Skeletal muscle tissue (tissue), 4 donors: ENCODE measurements around the gene PRR30. TPM values are rescaled to one million over a fixed set of nuclear protein-coding genes. Genes with fewer than 3 reads are reported as not detected.

ENCODE experiments used
- H3K27ac ChIP-seq: one replicate; pipeline ENCODE4 v1.7.0; 2013; ENCODE audit warnings: mild to moderate bottlenecking, low read depth, low read length, inconsistent platforms
- H3K27me3 ChIP-seq, 3 donors: one replicate each; pipeline ENCODE4 v1.7.0; 2013; ENCODE audit warnings: low read length in 3 of 3; ENCODE audit not compliant: control insufficient read depth in 3 of 3, insufficient read depth in 3 of 3
- H3K36me3 ChIP-seq, 3 donors: one replicate each; pipeline ENCODE4 v1.7.0; 2013; ENCODE audit warnings: low read length in 3 of 3; ENCODE audit not compliant: control insufficient read depth in 3 of 3, insufficient read depth in 3 of 3
- H3K4me1 ChIP-seq, 3 donors: one replicate each; pipeline ENCODE4 v1.7.0; 2013; ENCODE audit warnings: low read length in 3 of 3, mild to moderate bottlenecking in 3 of 3; ENCODE audit not compliant: control insufficient read depth in 3 of 3, insufficient read depth in 3 of 3
- H3K4me3 ChIP-seq, 3 donors: one replicate each; pipeline ENCODE4 v1.7.0; 2013; ENCODE audit warnings: low read length in 3 of 3
- H3K9ac ChIP-seq, 3 donors: one replicate each; pipeline ENCODE4 v1.7.0; 2013; ENCODE audit warnings: low read length in 3 of 3, mild to moderate bottlenecking in 3 of 3, moderate library complexity in 2 of 3, low read depth in 1 of 3
- H3K9me3 ChIP-seq, 3 donors: one replicate each; pipeline ENCODE4 v1.7.0; 2013; ENCODE audit warnings: low read length in 3 of 3; ENCODE audit not compliant: control insufficient read depth in 3 of 3
- total RNA-seq: library from RNA; depleted of rRNA; stranded (reverse); fragments of >200 nt; gene quantifications from one replicate; pipeline ENCODE4 v1.2.3, GENCODE V29; 2014
- donor health status: Osteomylitis.

PRR30 gene
- total RNA-seq, 1 donor from 2014 or later = not detected

- Histone ChIP-seq H3K36me3 (no peaks in the 10 kb centered on the region), H3K9me3 (no peaks in the 10 kb centered on the region), H3K9ac (no peak overlapping the region), H3K4me3 (no peak overlapping the region), H3K4me1 (no peaks in the 10 kb centered on the region), H3K27ac (no peak overlapping the region), H3K27me3 (no peaks in the 10 kb centered on the region)
Observed at GRCh38 chr2:27143285-27143684, 4.1 kb upstream of the PRR30 start.

- Histone ChIP-seq H3K27me3 (no peaks in the 10 kb centered on the region), H3K9ac (no peak overlapping the region), H3K4me1 (peaks cover 6 to 11% (median 7%) of the 10 kb centered on the region in 3 donors), H3K36me3 (peaks cover 0 to under 1% (median 0%) of the 10 kb centered on the region in 3 donors), H3K9me3 (no peaks in the 10 kb centered on the region), H3K27ac (no peak overlapping the region), H3K4me3 (no peak overlapping the region)
Observed at GRCh38 chr2:27138111-27138510, 1.1 kb downstream of the PRR30 start.

- no peak overlapping the region for H3K27ac ChIP-seq
- H3K27me3 ChIP-seq = no peaks in the 10 kb centered on the region
- H3K9ac ChIP-seq = no peak overlapping the region
- no peaks in the 10 kb centered on the region for H3K9me3 ChIP-seq
- peaks cover 12 to 17% (median 14%) of the 10 kb centered on the region in 3 donors for H3K4me1 ChIP-seq
- H3K36me3 ChIP-seq = peaks cover 5 to 7% (median 7%) of the 10 kb centered on the region in 3 donors
- no peak overlapping the region for H3K4me3 ChIP-seq
Observed at GRCh38 chr2:27137322-27137935, 1.8 kb downstream of the PRR30 start.

- Histone ChIP-seq H3K27me3 (no peaks in the 10 kb centered on the region), H3K27ac (no peak overlapping the region), H3K4me1 (peaks cover 14 to 20% (median 16%) of the 10 kb centered on the region in 3 donors), H3K4me3 (no peak overlapping the region), H3K9me3 (no peaks in the 10 kb centered on the region), H3K9ac (no peak overlapping the region), H3K36me3 (peaks cover 12 to 14% (median 13%) of the 10 kb centered on the region in 3 donors)
Observed at GRCh38 chr2:27136751-27137150, 2.5 kb downstream of the PRR30 start.

- Histone ChIP-seq H3K4me1 (peaks cover 14 to 20% (median 16%) of the 10 kb centered on the region in 3 donors), H3K9ac (no peak overlapping the region), H3K36me3 (peaks cover 24 to 26% (median 25%) of the 10 kb centered on the region in 3 donors), H3K27ac (peak overlapping the region; percentile 88), H3K9me3 (no peaks in the 10 kb centered on the region), H3K27me3 (no peaks in the 10 kb centered on the region), H3K4me3 (no peak overlapping the region)
Observed at GRCh38 chr2:27135478-27135955, 3.7 kb downstream of the PRR30 start.

GRCh38 chr2:27134781-27135477, 4.3 kb downstream of the PRR30 start:
- Histone ChIP-seq H3K27me3 (no peaks in the 10 kb centered on the region), H3K27ac (peak overlapping the region; percentile 88), H3K9ac (no peak overlapping the region)

GRCh38 chr2:27133905-27134780, 5.1 kb downstream of the PRR30 start, which contains the start of gene PREB:
Gene PREB, minus strand, starts transcription at chr2:27134636. Its CDS starts 215 bp downstream, at chr2:27134421.
- Histone ChIP-seq H3K4me1 (peaks cover 14 to 20% (median 16%) of the 10 kb centered on the region in 3 donors), H3K27me3 (no peaks in the 10 kb centered on the region), H3K36me3 (peaks cover 34 to 38% (median 37%) of the 10 kb centered on the region in 3 donors), H3K9ac (peak within 1 kb of the TSS; percentile 91 to 96 (median 92)), H3K27ac (peak within 1 kb of the TSS; percentile 88), H3K9me3 (no peaks in the 10 kb centered on the region), H3K4me3 (peak within 1 kb of the TSS; percentile 77 to 92 (median 92))

More at GRCh38 chr2:27134781-27135477, 4.3 kb downstream of the PRR30 start:
- Histone ChIP-seq H3K9me3 (no peaks in the 10 kb centered on the region), H3K4me3 (peak overlapping the region; percentile 30 to 40 (median 35)), H3K4me1 (peaks cover 14 to 20% (median 16%) of the 10 kb centered on the region in 3 donors), H3K36me3 (peaks cover 30 to 32% (median 30%) of the 10 kb centered on the region in 3 donors)

GRCh38 chr2:27133195-27133875, 5.9 kb downstream of the PRR30 start:
- Histone ChIP-seq H3K36me3 (peaks cover 34 to 41% (median 38%) of the 10 kb centered on the region in 3 donors), H3K27ac (peak overlapping the region; percentile 88), H3K9me3 (no peaks in the 10 kb centered on the region), H3K27me3 (no peaks in the 10 kb centered on the region), H3K4me1 (peaks cover 14 to 20% (median 16%) of the 10 kb centered on the region in 3 donors), H3K4me3 (peak overlapping the region; percentile 77 to 92 (median 92)), H3K9ac (peak overlapping the region; percentile 91 to 96 (median 92))

GRCh38 chr2:27131429-27131828, 7.8 kb downstream of the PRR30 start:
- no peak overlapping the region for H3K9ac ChIP-seq
- no peaks in the 10 kb centered on the region for H3K9me3 ChIP-seq
- peaks cover 34 to 41% (median 38%) of the 10 kb centered on the region in 3 donors for H3K36me3 ChIP-seq
- no peak overlapping the region for H3K4me3 ChIP-seq
- H3K4me1 ChIP-seq = peaks cover 16 to 22% (median 16%) of the 10 kb centered on the region in 3 donors
- no peak overlapping the region for H3K27ac ChIP-seq
- no peaks in the 10 kb centered on the region for H3K27me3 ChIP-seq
